ENCODE results near the gene TEPSIN.
"Not testable (repeated sequence)": the region's sequence is repeated elsewhere in the genome, so short reads cannot be mapped to it uniquely, and the experiment has no call there.

The TEPSIN gene

GRCh38 chr17:81235822-81236740 is 2.8 kb downstream of the TEPSIN start:
- DNase-seq (ENCODE audit: low read depth) = no peak

- no peak for DNase-seq (ENCODE audit: low read depth)
Observed at GRCh38 chr17:81234940-81235821, 3.7 kb downstream of the TEPSIN start.

GRCh38 chr17:81234506-81234855 is 4.4 kb downstream of the TEPSIN start:
- no peak for DNase-seq (ENCODE audit: low read depth)

- no peak for DNase-seq (ENCODE audit: low read depth)
Observed at GRCh38 chr17:81233811-81234505, 4.9 kb downstream of the TEPSIN start.

GRCh38 chr17:81233316-81233715 is 5.5 kb downstream of the TEPSIN start:
- DNase-seq (ENCODE audit: low read depth) = no peak

GRCh38 chr17:81232616-81233241 is 6.1 kb downstream of the TEPSIN start:
- no peak for DNase-seq (ENCODE audit: low read depth)

GRCh38 chr17:81231766-81232581 is 6.9 kb downstream of the TEPSIN start:
- DNase-seq (ENCODE audit: low read depth) = no peak

GRCh38 chr17:81231121-81231645 is 7.7 kb downstream of the TEPSIN start:
- DNase-seq (ENCODE audit: low read depth) = no peak

- DNase-seq (ENCODE audit: low read depth) = no peak
Observed at GRCh38 chr17:81230043-81230820, 8.6 kb downstream of the TEPSIN start.

- DNase-seq (ENCODE audit: low read depth) = no peak
Observed at GRCh38 chr17:81229666-81229920, 9.3 kb downstream of the TEPSIN start.

GRCh38 chr17:81228834-81229665 is 9.8 kb downstream of the TEPSIN start:
- DNase-seq (ENCODE audit: low read depth) = no peak

GRCh38 chr17:81228420-81228819 is 10.4 kb downstream of the TEPSIN start:
- no peak for DNase-seq (ENCODE audit: low read depth)

GRCh38 chr17:81227630-81228029 is 11.2 kb downstream of the TEPSIN start:
- not testable (repeated sequence) for DNase-seq (ENCODE audit: low read depth)

- peak; percentile 25 for DNase-seq (ENCODE audit: low read depth)
Observed at GRCh38 chr17:81223762-81224130, 15.1 kb downstream of the TEPSIN start.

GRCh38 chr17:81222906-81223761 is 15.7 kb downstream of the TEPSIN start, which contains the start of gene CEP131:
Gene CEP131, minus strand, starts transcription at chr17:81222965. Its CDS starts 2,909 bp downstream, at chr17:81220056.
- peak; percentile 100 for DNase-seq (ENCODE audit: low read depth)

GRCh38 chr17:81222620-81222905 is 16.3 kb downstream of the TEPSIN start:
- no peak for DNase-seq (ENCODE audit: low read depth)

- DNase-seq (ENCODE audit: low read depth) = peak; percentile 27
Observed at GRCh38 chr17:81221842-81222619, 16.8 kb downstream of the TEPSIN start.

- DNase-seq (ENCODE audit: low read depth) = no peak
Observed at GRCh38 chr17:81221371-81221841, 17.4 kb downstream of the TEPSIN start.
